Urothelium cell line (cell line): ENCODE data around the gene MMP28.

ENCODE experiments used
- DNase-seq: peaks from one replicate; pipeline ENCODE4 v3.0.0; 2011; ENCODE audit warnings: low spot score, mixed read lengths
- FAIRE-seq: peaks from 2 replicates; lab custom pipeline; 2011; peaks lifted over from hg19 to GRCh38; lab: Jason Lieb, UNC

The MMP28 gene

DNA sequence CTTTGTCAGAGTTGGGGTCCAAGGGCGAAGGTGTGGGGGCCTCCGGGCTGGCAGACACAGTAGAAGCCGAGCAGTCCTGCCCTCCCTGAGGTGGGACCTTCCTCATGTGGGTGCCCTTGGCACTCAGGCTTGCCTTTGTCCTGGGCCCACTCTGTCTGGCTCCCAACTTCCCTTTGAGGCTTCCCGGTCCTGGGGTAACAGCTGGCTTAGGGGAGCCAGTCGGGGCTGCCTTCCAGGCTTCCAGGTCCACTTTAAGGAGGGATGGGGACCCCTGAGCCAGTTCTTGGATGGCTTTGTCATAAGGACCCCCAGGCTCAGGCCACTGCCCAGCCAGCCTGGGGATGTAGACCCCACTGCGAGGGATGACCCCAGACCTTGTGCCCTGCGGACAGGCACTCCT lies 50.2 kb downstream of the MMP28 start:
- no peak for FAIRE-seq
- no peak for DNase-seq

DNA sequence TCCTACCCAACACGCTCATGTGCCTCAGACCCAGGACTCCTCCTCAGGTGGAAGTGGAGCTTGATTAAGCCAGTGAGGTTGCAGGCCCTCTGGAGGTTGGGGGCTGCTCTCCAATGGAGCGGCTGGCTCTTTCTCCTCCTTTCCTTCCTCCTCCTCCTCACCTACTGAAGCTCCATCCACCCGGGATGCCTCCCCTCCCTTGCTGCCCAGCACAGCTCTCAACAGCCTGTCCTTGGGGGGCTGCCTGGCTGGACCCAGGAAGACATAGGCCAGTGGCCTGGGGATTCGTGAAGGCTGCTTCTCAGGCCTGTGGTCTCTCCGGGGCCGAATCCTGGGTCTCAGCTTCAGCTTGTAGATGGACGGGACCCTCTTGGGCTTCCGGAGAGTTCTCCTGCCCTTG lies 50.6 kb downstream of the MMP28 start:
- DNase-seq (no peak), FAIRE-seq (no peak)

DNA sequence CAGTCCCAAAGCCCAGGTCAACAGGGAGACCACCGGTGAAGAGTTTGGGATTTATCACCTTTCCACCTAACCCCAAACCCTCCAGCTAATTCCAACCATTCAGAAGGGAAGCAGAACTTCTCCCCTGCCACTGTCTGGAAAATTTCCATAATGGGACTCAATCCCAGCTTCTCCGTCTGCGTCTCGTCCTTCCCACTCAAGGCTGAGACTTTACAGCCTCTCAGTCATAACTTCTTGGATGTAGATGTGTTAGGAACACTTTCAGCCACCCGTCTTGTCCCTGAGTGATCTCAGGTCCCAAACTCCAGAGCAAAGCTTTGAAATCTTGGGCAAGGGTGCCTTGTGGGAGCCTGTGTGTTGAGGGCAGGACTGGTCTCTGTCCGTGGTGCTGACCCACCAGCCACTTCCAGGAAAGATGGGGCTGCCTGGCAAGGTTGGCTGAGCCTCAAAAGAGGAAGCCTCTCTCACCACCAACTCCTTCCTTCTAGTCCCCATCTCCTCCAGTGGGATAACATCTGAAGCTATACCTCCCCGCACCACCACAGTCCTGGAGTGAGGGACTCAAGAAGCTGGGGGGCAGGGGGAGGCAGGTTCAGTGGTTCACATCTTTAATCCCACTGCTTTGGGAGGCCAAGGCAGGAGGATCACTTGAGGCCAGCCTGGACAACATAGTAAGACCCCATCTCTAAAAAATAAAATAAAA lies 51.7 kb downstream of the MMP28 start:
- no peak for FAIRE-seq
- peak; percentile 57 for DNase-seq

DNA sequence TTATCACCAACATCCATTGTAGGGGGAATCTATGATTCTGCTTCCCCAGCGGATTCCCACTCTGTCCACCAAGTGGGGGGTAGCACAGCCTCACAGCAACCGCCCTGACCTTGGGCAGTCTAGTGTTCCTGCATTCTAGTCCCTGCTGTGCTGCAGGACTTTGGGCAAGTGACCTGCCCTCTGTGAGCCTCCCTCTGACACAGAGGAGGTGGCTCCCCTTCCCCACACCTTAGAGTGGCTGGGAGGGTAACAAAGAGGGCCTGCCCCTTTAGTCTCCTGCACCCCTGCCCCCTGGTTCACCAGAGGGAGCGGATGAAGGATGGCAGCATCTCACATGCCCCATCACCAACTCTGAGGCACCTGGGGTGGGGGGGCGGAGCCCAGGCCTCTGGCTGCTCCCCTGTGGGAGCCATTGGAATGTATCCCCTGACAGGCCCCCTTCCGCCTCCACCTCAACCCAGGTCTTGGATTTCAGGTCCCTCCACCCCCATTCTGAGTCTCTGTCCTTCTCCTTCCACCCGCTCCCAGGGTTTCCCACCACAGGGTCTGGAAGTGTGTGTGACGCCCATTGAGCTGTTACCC lies 52.5 kb downstream of the MMP28 start:
- DNase-seq (no peak), FAIRE-seq (no peak)

DNA sequence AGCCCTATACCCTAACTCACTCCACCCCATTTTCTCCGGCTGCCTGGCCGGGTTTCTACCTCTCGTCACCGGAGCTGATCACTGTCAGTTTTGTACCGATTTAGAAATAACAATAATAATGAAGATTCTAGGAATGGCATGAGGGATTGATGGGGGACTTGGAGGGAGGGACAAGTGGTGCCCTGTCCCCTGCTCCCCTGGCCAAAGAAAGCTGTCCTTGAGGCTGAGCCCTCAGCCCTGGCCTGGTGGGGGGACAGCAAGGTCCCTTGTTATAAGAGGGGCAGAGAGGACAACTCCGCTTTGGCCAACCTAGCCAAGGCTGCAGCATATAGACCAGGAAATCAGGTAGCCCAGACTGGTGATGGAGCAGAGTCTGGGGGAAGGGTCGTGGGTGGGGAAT lies 52.9 kb downstream of the MMP28 start:
- DNase-seq (no peak), FAIRE-seq (no peak)

DNA sequence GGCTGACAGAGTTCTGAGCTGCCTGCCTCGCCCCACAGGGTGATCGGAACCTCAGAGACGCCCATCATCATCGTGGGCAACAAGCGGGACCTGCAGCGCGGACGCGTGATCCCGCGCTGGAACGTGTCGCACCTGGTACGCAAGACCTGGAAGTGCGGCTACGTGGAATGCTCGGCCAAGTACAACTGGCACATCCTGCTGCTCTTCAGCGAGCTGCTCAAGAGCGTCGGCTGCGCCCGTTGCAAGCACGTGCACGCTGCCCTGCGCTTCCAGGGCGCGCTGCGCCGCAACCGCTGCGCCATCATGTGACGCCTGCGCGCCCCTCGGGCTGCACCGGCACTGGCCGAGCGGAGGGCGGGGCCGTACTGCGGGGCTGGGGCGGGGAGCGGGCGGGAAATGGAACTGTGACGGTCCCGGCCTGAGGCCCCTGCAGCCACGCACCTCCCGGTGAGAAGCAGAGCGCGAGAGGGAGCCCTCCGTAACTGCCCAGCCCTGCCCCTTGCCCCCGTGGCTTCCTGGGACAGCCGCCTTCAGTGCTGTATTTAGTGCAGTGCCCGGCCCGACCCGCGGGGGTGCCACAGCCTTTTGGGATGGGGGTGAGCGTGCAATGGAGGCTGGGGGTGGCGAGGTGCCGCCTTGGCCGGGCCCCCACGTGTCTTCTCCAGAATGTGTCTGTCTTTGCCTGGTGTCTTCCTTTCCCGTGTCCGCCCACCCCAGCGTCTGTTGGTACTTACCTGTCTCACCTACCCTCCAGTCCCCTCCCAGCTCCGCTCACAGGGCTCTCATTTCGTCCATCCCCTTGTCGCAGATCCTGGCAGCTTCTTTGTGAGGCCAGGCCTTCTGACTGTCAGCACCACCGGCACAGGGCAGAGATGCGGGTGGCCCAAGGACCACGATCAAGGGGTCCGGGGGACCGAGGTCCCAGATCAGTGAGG lies 54.2 kb downstream of the MMP28 start:
- no peak for FAIRE-seq
- no peak for DNase-seq

DNA sequence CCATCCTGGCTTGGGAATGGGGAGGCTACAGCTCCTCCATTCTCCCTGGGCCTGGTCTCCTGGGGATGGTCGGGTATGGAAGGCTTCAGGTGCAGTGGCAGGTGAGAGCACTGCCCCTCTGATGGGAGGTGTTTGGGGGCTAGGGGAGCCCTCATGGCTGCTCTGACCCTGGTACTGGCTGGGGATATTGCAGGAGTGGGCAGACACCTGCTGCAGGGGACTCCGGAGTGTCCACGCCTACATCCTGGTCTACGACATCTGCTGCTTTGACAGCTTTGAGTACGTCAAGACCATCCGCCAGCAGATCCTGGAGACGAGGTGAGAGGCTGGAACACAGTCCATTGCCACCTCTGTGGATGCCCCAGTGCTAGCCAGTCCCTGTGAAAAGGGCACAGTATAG lies 55.2 kb downstream of the MMP28 start:
- FAIRE-seq (no peak), DNase-seq (no peak)

DNA sequence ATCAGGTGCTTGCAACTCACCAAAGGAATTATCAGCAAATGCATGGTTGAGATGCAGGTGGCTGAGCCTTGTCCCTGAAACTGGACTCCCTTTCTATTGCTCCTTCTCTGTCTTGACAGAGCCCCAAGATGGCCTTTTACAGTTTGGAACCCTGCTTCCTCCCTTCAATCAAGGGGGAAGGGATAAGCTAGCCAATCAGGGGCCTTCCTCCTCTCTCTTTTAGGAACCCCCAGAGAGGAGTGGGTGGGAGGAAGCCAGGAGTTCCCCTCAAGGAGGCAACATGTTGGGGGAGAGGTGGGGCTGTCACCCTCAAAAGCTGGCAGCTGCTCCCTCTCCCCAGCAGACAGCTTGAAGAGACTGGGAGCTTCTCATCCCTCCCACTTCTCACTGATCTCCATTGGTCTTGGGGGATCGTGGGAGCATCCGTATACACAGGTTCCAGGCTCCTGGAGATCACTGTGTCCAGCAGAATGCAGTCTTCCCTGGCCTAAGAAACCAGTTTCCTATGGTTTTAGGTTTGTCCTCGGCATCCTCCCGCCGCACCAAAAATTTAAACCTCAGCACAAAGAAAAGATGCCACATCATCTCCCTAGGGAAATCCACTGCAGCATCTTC lies 56.8 kb downstream of the MMP28 start:
- no peak for FAIRE-seq
- no peak for DNase-seq

DNA sequence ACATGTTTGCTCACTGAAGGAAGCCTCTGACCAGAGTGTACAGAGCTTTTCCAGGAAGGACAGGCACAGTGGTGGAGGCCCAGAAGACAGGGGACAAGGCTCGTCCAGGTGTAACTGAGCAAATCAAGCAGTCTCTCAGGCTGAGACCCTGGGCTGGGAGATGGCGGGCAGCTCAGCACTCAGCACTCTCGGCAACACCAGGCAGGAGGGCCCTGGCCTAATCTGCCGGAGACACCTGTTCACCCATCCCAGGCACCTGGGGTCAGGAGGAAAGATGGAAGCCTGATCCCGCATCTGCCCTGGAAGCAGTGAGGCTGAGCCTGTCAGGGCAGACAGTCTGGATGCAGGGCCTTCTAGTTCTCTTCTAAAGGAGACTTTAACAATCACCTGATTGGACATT lies 59.2 kb downstream of the MMP28 start:
- FAIRE-seq (no peak), DNase-seq (no peak)

DNA sequence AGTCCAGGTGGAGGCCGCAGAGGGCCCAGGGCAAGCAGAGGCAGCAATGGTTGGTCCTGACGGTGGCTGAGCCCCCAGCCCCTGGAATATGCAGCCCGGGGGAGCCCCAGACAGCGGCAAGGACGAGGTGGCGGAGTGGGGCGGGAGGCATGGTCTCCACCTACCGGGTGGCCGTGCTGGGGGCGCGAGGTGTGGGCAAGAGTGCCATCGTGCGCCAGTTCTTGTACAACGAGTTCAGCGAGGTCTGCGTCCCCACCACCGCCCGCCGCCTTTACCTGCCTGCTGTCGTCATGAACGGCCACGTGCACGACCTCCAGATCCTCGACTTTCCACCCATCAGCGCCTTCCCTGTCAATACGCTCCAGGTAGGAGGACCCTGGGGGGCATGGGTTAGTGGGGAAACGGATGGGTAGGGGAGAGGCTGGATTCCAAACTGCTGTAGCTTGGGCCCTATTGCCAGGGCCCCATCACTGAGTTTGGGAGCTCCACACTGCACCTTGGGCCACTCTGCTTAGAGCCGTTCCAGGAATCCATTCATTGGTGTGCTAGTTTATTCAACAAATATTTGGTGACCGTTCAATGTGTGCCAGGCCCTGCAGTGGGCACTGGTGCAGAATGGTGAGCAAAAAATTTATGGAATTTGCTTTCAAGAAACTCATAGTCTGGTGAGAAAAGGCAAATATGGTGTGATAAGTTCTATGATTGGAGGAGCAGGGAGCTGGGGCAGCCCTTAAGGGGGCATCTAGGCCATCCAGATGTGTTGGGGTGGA lies 60.2 kb downstream of the MMP28 start:
- DNase-seq (no peak), FAIRE-seq (no peak)

DNA sequence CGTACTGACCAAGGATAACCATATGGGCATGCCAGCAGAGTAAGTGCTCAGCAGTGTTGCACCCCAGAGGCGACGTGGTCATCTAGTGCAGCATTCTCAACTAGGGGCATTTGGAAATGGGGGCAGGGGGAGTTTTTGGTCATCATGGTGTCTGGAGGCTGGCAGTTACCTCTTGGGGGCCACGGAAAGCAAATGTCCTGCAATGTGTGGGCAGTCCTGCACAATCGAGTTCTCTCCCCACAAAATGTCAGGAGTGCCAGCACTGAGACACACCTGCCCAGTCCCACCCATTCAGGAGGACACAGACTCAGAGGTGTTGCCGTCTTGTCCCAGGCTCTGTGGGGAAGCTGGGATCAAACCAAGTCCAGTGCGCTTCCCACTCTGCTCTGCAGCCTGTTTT lies 61.0 kb downstream of the MMP28 start:
- FAIRE-seq (no peak), DNase-seq (no peak)

DNA sequence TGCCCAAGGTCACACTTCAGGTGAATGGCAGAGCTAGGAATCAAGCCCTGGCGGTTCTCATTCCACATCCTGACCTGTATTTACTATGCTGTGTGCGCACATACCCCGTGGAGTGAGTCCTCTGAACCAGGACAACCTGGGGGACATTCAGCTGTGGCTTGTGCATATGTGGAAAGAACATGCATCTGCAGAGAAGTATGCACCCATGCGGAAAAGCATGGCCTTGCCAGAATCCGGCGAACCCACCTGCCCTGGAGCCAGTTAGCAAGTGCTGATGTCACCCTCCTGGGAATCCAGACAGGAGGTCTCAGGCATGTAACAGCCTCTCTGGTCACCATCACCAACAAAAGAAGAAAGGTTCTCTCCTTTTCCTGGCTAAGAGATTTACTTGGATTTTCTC lies 62.1 kb downstream of the MMP28 start:
- DNase-seq (no peak), FAIRE-seq (no peak)

DNA sequence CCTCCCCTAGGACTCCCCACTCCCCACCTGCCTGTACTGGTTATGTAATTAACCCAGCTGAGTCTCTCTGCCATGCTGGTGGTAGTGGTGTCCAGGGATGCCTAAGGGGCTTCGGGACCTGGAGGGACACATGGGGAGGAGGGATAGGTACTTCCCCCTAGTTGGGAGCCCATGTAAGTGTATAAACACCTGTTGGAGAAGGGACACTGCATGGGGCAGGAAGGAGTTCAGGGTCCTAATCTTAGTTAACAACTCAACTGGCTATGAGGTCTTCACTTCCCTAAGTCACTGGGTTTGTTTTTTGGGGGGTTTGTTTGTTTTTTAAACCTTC lies 62.7 kb downstream of the MMP28 start:
- no peak for FAIRE-seq
- no peak for DNase-seq

DNA sequence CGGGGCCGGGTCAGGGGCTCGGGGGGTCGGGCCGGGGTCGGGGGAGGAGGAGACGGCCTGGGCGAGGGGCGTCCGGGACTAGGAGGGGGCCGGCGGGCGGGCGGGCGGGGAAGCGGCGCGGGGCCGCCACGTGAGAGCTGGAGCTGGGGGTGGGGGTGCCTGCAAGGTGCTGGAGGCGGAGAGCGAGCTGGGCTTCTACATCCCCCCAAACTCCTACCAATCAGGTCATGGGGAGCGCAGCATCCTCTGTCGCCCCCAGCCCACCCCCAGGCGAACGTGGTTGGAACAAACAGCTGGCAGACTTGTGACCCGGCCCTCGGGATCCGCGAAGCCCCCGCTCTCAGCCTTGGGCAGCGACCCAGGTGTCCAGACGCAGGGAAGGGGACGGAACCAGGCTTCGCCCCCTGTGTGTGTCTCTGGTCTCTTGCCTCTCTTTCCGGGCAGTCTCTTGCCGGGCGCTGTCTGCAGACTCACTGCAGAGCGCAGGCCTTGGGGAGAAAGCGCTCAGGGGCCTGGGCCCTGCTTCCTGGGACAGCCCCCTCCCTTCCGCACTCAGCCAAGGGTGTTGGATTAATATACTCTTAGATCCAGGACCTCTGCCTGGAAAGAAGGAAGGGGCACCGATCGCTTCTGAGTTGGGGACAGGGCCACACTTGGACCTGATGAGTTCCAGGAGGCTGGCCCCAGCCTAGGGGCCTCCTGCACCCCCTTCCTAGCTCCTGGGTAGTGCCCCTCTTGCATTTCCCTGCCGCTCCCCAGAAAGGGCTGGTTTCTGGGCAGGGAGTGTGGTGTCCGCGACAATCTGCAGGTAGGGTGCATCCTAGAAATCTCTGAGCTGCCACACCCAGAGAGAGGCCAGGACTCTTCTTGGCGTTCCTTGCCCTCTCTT lies 63.3 kb downstream of the MMP28 start:
- FAIRE-seq (no peak), DNase-seq (peak; percentile 46)

DNA sequence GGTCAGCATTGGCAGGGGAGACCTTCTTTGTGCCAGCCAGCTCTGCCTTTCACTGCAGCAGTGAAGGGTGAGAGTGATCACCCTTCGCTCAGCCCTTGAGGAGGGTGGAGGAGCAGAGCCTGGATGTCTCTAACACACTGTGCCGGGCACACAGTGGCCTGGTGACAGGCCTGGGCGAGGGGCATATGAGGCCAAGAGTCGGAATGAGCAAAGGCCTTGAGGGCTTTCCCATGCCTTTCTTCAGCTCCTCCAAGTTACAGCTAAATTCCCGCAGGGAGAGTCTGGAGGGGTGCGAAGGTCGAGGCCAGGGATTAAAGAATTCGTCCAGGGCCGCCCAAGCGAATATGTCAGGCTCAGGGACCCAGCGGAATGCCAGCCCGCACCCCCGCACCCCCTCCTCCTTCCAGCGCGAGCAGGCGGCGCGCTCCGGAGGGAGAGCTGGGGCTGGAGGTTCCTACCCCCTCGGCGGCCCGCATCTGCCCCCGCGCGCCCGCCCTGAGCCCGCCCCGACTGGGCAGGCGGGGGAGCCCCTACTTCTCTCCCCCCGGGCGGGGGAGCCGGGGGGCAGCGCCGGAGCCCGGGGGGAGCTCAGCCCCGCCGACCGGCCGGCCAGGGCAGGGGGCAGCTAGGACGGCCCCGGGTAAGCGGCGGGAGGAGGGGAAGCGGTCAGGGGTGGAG lies 64.1 kb downstream of the MMP28 start, which contains the start of gene RASL10B:
RASL10B (plus strand) TSS at position 401 of the 678 bp plus-strand sequence. CDS start 3,546 bp downstream, outside the sequence.
- FAIRE-seq = no peak

DNA sequence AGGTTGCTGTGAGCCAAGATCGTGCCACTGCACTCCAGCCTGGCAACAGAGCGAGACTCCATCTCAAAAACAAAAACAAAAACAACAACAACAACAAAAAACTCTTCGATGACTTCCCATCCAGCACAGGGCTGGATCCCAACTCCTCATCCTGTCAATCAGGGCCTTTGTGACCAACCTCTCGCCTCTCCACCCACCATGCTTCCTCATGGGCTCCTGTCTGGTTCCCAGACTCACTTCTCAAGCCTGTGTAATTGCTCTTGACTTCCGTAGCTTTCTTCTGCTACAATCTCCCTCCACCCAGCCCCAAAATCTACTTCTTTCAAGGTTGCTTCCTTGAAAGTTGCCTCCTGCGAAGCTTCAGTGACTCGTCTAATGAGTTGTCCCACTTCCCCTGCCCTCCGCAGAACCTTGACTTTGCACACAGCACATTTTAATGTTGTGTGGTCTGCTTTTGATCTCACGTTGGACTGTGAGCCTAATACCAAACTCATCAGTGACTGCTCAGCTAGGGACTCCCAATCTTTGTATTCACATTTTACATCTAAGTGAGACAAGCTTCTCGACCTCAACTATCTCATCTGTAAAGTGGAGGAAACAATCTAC lies 64.9 kb downstream of the MMP28 start:
- no peak for DNase-seq
- FAIRE-seq = no peak

More for the DNA sequence above, 64.1 kb downstream of the MMP28 start, which contains the start of gene RASL10B:
- peak; percentile 89 for DNase-seq

DNA sequence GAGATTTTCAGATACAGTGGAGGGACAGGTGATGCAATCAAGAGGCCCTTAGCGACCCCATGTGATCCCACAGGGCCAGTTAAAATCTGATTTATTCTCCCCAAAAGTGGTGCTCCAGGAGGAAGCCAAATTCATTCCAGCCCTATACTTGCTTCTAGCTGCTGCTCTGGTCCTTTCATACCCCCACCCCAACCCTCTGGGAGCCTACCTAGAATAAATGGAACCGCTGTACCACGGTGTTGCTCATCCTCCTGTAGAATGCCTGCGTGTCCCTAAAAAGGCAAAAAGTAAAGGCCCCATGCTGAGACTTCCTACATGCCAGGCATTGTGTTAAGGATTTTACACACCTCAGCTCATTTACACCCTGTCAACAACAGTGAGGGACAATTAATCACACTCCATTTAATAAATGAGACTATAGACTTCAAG lies 66.0 kb downstream of the MMP28 start:
- DNase-seq = no peak
- FAIRE-seq = no peak

DNA sequence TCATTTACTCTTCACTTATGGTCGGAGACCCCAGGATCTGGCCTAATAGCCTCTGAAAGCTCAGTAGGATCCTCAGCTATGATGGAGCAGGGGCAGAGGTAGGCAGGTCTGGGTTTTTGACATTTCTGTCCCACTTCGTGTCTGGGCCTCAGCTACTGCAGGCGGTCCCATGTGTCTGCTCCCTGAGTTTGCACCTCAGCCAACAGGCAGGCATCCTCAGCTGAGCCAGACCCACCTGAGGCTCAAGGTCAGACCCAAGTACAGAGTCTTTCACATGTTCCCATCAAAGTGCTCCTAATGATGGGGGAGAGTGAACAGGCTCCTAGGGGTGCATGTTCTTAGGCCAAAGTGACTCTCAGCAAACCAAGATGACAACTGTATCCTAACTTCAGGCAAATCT lies 66.9 kb downstream of the MMP28 start:
- no peak for DNase-seq
- FAIRE-seq = no peak

DNA sequence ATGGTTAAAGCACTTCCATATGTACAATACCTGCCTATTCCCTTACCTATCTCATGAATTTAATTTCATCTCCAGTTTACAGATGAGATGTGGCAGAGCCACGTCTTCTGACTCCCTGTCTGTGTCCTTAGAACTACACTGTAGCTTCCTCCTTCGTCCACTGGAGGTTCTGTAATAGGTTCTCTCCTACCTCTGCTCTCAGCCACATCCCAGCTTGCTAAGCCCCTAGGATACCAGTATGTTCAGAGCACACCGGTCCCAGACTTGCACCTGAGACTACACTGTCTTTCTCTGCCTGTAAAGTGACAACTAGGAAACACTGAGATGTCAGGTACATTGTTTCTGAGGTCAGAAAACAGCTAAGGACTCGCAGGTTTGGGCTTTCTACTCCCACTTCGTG lies 67.8 kb downstream of the MMP28 start:
- FAIRE-seq (no peak), DNase-seq (no peak)
